Measurements from ENCODE around the gene GART.
"Not testable (repeated sequence)": the region's sequence is repeated elsewhere in the genome, so short reads cannot be mapped to it uniquely, and the experiment has no call there.

The GART gene

DNA sequence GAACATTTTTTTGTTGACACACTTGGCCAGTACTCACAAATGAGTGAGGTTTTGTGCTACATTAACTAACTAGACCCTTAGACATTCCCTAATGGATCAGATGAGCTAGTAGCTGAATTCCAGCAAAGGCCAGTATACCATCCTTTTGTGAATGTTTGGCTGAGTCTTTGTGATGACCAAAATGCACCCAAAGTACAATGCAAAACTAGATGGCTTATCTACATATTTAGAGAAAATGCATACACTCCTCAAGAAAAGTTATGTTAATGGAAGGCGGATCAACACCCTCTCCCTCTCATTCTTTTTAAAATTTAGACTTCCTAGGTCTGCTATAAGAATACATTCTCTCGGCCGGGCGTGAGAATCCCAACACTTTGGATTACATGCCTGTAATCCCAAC lies 30.3 kb downstream of the GART start:
- no peak for DNase-seq

DNA sequence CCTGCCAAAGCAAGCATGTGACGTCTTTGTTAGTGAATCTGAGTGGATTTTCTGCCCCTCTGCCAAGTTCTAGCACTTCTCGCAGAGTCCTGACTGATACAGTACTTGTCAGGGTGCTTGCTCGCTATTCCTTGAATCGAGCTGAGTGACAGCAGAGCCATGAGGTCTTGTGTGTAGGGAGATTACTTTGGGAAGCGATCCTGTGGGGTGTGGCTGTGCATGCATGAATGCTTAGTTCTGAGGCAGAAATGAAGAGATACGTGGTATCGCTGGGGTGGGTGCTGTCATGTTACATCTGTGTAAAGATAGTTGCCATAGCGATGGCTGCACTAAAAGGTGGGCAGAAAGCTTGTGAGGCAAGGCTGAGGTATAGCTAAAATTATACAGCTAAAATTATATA lies 31.1 kb downstream of the GART start:
- no peak for DNase-seq

DNA sequence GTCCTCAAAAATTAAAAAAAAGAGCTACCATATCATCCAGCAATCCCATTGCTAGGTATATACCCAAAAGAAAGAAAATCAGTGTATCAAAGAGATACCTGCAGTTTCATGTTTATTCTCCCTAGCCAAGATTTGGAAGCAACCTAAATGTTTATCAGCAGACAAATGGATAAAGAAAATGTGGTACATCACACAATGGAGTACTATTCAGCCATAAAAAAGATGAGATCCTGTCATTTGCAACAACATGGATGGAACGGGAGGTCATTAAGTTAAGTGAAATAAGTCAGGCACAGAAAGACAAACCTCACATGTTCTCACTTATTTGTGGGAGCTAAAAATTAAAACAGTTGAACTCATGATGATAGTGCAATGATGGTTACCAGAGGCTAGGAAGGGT lies 34.9 kb downstream of the GART start:
- DNase-seq = not testable (repeated sequence)

DNA sequence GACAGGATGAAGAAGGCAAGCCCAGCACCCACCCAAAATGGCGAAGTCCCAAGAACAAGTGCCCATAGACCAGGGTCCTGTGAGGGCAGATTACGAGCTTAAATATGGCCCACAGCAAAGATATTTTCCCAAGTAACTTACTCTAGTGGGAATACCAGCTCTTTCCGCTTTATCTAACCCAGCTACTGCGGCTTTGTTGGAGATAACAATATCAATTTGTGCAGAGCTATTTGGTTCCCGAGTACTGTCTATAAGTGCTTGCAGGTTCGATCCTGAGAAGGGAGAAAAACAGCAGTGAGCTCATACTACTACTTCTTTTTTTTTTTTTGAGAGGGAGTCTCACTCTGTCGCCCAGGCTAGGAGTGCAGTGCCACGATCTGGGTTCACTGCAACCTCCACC lies 36.1 kb downstream of the GART start:
- no peak for DNase-seq

DNA sequence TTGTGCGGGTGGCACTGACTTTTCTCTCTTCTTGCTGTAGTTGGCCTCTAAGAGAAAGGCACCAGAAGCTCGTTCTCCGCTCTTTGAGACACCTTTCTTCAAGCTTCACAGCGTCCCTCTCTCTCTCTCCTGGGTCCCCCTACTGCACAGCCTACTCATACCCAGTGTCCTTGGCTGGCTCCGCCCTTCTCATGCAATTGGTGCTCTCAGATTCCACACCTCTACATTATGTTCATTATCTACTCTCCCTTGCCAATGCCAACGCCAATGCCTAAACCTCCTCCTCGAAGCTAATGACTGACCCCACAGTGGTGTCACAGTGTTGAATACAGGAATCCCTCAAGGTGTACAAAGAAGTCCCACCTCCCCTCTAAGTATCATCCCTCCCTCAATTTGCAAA lies 45.6 kb downstream of the GART start:
- no peak for DNase-seq

DNA sequence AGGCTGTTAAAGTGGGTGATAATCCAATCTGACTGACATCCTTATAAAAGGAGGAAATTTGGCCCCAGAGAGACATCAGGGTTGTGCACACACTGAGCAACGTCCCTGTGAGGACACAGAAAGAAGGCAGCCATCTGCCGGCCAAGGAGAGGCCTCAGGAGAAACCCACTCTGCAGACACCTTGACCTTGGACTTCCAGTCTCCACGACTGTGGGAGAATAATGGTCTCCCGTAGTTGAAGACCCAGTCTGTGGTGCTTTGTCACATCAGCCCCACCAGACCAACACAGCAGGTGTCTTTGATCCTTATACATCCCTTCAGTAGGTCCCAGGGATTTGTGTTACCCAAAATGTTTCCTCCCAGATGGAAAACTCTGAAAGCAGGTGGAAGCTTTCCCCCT lies 46.2 kb downstream of the GART start:
- DNase-seq = no peak

DNA sequence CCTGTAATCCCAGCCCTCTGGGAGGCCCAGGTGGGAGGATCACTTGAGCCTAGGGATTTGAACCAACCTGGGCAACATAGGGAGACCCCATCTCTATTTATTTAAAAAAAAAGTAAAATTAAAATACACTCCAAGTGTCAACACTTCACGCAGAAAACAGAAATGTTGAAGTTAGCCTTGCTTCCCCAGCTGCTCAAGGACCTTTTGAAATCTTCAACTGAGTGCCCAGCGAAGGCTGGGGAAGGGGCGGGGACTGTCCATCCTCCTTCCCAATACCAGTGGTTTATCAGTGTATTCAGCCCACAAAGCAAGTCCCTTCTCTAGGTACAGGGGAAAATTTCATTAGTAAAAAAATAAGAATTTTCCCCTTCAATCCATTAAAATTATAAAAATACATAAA lies 48.2 kb downstream of the GART start:
- DNase-seq = no peak

DNA sequence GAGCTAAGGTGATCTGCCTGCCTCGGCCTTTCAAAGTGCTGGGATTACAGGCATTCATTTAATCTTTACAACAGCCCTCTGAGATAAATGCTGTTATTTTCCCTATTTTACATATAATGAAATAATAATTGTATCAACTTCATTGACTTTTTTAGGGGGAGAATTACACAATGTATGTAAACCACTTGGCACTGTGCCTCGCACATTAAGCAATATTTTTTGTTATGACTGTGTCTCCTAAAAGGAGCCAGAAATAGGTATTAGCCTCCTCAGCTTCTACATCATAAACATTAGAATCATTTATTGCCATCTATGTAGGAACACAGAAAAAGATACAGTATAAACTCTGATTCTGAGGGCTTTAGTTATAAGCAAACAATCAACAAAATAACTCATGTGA lies 49.3 kb downstream of the GART start:
- no peak for DNase-seq

DNA sequence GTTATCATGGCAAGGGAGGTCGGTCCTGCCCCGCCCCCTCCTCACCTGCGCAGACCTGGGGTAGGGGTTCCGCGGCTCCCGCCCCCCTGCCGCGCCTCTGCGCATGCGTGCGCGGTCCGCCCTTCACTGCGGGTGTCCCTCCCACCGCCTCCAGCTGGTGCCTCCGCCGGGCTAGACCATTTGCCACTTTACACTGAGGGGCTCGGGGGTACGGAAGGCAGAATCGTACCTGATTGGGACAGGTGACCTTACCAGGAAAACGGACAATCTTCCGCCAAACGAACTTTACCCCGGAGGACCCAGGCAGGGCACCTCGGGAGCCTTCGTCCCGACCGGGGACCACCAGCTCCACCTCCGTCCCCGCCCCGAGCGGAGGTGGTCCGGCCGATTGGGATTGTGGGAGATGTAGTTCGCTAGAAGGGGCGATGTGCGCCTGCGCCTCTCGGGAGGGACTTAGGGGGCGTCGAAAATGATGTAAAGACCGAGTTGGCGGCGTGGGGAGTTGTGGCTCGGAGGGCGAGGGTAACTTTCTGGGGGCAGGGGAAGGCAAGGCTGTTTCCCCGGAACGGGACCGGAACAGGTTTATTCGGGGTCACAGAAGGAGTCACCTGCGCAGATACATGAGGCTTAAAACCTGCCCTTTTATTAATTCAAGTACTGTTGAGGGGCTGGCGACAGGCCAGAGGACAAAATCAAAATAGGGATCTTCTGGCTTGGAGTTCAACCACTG lies 50.4 kb downstream of the GART start, which contains the start of gene DNAJC28:
Gene DNAJC28 (minus strand): TSS at position 344 of the 730 bp plus-strand sequence. CDS start 2,323 bp downstream, outside the sequence.
- DNase-seq = peak; percentile 94

DNA sequence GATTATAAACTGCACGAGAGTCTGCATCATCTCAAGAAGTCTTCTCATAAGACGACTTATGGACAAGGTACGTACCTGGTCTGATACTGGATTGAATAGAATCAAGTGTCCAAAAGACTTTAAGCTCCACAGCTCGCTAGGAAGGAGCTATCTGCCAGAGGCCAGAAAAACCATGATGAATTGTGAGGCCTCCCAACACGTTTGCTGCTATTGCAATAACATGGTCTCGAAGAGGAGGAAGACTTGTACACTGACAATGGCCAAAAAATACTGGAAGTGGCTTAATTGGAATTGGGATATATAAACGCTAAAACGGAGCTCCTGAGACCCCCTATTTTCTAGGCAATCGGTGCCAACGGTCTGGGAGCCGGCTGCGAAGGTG lies 50.9 kb downstream of the GART start:
- DNase-seq = no peak

DNA sequence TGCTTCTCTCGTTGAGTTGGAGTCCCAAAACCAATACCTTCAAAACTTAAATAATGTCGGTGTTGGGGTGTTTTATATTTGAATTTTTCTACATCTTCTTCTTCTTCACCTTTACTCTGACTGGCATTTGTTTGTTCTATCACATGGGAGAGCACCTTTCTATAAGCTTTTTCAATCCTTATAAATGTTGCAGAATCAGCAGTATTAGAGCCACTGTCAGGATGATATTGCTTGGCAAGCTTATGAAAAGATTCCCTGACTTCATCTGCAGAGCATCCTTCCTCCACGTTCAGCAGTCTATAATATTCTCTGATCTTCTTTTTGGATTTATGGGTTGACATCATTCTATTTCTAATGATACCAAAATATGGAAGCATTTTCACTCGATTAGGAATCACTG lies 53.0 kb downstream of the GART start:
- no peak for DNase-seq

DNA sequence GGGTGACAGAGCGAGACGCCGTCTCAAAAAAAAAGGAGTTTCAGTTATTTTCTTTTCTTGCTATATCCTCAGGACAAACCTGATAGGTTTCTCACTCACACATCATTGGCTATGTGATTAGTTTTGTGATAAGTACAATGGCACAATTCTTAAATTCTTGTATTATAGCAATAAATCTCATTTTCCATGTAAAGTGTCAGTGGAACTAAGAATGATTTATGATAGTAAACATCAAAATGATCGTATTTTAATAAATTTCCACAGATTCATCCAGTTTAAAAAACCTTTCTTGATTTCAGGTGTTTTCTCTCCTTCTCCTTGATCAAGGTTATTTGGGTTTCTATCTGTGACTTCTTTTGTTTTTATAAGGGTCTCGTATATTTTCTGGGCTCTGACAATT lies 53.9 kb downstream of the GART start:
- DNase-seq = no peak

DNA sequence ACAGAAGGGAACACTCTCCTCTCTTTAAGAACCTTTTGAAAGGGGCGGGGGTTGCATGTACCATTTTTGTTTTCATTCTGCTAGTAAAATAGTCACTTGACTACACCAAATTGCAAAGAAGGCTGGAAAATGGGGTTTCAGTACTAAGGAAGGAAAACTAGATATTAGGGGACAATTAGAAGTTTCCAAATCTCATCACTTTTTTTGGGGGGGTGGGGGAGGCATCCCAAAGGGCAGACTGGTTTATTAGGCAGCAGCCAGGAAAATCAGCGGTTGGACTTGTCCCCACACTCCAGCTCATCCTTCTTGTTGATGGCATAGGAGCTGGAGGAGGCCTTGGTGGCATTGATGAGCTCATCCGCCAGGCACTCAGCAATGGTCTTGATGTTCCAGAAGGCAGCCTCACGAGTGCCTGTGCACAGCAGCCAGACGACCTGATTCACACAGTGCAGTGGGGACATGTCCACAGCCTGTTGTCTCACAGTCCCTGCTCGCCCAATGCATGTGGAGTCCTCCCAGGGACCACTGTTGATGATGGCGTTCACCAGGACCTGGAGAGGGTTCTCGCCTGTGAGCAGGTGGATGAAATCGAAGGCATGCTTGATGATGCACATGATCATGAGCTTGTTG lies 60.5 kb downstream of the GART start:
- DNase-seq = no peak

DNA sequence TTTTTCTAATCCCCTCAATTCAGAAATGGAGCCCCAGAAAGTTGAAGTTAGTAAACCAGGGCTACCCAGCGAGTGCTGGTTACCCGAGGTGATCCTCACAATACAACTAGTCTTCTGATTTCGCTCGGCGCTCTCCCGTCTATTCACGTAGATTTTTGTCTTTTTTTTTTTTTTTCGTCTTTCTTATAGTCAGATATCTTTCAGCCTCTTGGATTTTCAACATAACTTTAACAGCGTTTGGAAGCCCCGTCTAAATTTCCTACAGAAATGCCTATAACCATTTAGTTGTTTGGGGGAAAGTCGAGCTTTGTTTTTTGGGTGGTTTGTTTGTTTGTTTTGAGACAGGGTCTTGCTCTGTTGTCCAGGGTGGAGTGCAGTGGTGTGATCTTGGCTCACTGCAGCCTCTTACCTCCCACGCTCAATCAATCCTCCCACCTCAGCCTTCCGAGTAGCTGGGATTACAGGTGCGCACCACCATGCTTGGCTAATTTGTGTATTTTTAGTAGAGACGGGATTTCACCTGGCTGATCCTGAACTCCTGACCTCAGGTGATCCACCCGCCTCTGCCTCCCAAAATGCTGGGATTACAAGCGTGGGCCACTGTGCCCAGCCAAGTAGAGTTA lies 61.3 kb downstream of the GART start:
- no peak for DNase-seq

DNA sequence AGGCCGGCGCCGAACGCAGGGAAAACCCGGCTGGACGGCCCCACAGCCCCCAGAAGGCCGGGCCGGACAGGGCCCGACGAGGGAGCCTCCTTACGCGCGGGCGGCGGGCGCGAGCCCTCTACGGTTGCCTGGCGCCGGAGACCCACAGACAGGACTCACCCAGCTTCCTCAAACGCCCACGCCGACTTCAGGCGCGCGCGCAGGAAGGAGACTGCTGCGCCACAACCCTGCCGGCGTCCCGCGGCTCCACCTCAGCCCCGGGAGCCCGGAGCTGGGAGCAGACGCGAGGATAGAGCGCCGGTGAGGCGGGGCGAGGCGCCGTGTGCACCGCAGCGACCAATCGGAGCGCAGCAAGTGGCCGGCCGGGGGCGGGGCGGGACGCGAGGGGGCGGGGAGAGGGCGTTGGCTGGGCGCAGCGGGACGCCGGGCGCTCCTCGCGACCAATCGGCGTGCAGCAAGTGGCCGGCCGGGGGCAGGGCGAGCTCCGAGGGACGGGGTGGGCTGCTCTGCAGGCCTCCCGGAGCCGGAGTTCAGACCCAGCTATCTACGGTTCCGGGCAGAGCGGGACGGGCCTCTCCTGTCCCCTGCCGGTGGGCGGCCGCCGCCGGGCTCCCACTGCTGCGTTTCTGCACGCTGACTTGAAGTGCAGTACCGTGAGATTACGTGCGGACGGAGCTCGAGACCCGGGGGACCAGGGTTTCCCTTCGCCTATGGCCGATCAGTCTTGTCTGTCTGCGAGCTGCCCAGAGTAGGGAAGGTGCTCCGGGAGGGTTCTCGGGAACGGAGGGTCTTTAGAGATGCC lies 62.0 kb downstream of the GART start, which contains the start of gene TMEM50B:
Gene TMEM50B (minus strand): TSS at position 296 of the 802 bp plus-strand sequence. CDS start 11,089 bp downstream, outside the sequence.
- peak; percentile 99 for DNase-seq

DNA sequence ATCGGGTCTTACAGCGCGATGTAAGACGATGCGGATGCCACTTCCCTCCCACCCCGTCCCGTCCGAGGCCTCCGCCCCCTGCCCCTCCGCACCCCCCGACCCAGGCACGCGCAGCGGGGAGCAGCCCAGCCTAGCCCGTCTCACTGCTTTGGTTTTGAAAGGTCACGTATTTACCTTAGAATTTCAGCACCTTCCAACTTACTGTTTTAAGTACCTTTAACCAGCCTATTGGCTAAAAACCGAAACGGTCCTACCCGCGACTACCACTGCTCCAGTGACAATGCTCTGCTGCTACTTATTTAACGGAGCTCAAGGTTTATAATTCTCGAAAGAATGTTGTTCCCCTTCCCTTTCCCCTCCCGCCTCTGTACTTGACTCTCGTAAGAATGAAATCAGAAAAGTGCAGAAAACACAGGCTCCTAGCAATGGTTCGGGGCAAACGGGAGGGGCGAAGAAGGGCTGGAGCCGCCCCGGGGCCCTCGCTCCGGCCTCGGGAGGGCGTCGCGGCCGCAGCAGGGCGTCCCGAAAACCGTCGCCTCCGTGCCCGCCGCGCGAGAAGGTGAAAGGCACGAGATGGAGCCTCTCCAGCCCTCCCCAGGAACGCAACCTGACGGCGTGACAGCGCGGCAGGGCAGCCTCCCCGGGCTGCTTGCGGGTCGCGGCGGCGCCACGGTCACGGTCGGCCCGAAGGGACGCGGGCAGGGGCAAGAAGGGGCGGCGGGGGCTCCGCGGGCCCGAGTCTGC lies 62.8 kb downstream of the GART start:
- DNase-seq = no peak

DNA sequence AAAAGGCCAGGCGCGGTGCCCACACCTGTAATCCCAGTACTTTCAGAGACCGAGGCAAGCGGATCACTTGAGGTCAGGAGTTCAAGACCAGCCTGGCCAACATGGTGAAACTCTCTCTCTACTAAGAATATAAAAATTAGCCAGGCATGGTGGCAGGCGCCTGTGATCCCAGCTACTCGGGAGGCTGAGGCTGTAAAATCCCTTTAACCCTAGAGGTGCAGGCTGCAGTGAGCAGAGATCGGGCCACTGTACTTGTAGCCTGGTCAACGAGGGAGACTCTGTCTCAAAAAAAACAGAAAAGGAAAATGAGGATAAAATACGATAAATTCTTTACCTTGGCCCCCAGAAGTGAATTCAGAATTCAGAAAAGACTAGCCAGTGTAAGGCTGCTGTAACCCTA lies 63.7 kb downstream of the GART start:
- no peak for DNase-seq

DNA sequence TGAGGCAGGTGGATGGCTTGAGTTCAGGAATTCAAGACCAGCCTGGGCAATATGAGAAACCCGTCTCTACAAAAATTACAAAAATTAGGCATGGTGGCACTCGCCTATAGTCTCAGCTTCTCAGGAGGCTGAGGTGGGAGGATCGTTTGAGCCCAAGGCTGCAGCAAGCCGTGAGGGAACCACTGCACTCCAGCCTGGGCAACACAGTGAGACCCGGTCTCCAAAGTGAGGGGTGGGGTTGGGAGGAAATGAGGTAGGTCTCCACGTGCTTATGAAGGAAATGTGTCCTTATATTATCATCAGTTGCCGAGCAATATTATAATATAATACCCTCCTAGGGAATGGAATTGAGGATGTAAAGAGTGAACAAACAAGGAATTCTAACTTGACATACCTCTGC lies 64.9 kb downstream of the GART start:
- no peak for DNase-seq

DNA sequence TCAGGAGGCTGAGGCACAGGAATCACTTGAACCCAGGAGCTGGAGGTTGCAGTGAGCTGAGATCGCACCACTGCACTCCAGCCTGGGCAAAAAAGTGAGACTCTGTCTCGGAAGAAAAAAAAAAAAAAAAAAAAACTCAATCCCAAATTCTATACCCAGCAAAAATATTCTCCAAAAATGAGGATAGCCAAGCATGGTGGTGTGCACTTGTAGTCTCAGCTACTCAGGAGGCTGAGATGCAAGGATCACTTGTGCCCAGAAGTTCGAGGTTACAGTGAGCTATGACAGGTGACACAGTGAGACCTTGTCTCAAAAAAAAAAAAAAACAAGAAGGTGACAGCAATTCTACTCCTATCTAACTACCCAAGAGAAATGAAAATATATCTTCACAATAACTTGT lies 68.6 kb downstream of the GART start:
- no peak for DNase-seq

DNA sequence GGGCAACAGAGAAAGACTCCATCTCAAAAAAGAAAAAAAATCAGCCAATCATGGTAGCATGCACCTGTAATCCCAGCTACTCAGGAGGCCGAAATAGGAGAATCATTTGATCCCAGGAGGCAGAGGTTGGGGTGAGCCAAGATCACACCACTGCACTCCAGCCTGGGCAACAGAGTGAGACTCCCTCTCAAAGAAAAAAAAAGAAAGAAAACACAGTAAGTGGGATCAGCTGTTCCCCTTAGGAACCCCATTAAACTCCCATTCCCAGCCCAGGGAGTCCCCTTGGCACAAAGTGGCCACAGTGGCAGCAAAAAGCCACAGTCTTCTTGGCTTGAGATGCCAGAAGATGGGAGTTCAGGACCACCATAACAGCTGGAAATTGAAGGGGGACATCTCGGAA lies 71.2 kb downstream of the GART start:
- no peak for DNase-seq

DNA sequence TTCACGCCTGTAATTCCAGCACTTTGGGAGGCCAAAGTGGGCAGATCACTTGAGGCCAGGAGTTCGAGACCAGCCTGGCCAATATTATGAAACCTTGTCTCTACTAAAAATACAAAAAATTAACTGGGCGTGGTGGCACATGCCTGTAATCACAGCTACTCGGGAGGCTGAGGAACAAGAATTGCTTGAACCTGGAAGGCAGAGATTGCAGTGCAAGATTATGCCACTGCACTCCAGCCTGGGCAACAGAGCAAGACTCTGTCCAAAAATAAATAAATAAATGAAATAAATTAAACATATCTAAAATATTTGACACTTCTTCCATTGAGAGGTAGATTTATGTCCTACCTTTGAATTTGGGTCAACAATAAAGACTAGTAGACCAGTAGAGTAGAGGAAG lies 72.7 kb downstream of the GART start:
- not testable (repeated sequence) for DNase-seq

DNA sequence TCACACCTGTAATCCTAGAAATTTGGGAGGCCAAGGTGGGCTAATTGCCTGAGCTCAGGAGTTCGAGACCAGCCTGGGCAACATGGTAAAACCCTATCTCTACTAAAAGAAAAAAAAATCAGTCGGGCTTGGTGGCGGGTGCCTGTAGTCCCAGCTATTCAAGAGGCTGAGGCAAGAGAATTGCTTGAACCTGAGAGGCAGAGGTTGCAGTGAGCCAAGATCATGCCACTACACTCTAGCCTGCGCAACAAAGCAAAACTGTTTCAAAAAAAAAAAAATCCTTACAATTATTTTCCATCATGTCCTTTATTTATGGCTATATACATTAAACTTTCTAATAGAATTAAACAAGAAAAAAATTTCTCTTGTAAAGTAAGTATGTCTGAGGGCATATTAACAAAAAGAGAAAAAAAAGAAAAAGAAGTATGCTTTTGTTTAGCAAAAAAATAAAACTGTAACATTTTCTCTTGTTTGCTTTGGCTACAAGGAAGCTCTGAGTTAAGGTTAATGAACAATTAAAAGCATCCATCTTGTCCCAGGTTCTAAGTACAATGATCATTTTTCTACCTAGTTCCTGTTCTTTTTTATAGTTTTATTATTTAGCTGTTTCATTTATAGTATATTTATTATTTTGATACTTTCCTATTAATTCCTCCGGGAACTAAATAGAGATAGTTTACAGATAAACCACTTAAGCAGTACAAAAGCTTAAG lies 80.2 kb downstream of the GART start:
- DNase-seq = no peak

Data from GOT3 (cell line).